ENCODE data around the gene TSC1.

Gene TSC1

GRCh38 chr9:132931178-132931735 is 13.2 kb downstream of the TSC1 start:
- no peak for DNase-seq

GRCh38 chr9:132927704-132928103 is 16.7 kb downstream of the TSC1 start:
- no peak for DNase-seq

GRCh38 chr9:132923346-132923902 is 21.0 kb downstream of the TSC1 start:
- DNase-seq: no peak

- DNase-seq: no peak
Measured at GRCh38 chr9:132919614-132920268, 24.7 kb downstream of the TSC1 start.

GRCh38 chr9:132914924-132915323 is 29.5 kb downstream of the TSC1 start:
- DNase-seq: no peak

GRCh38 chr9:132912131-132912530 is 32.3 kb downstream of the TSC1 start:
- DNase-seq: no peak

- DNase-seq: no peak
Measured at GRCh38 chr9:132910376-132910775, 34.0 kb downstream of the TSC1 start.

- no peak for DNase-seq
Measured at GRCh38 chr9:132909311-132909710, 35.1 kb downstream of the TSC1 start.

- DNase-seq: no peak
Measured at GRCh38 chr9:132908635-132909034, 35.8 kb downstream of the TSC1 start.

GRCh38 chr9:132905726-132906125 is 38.7 kb downstream of the TSC1 start:
- no peak for DNase-seq

- no peak for DNase-seq
Measured at GRCh38 chr9:132903574-132904492, 40.6 kb downstream of the TSC1 start.

GRCh38 chr9:132901858-132902831 is 42.3 kb downstream of the TSC1 start:
- peak; percentile 84 for DNase-seq

GRCh38 chr9:132898051-132898450 is 46.4 kb downstream of the TSC1 start:
- DNase-seq: no peak

- DNase-seq: peak; percentile 14
Measured at GRCh38 chr9:132896906-132897305, 47.5 kb downstream of the TSC1 start.

- DNase-seq: no peak
Measured at GRCh38 chr9:132896264-132896663, 48.2 kb downstream of the TSC1 start.

GRCh38 chr9:132894862-132895835 is 49.3 kb downstream of the TSC1 start:
- no peak for DNase-seq

GRCh38 chr9:132894346-132894745 is 50.1 kb downstream of the TSC1 start:
- DNase-seq: no peak

GRCh38 chr9:132892400-132892799 is 52.0 kb downstream of the TSC1 start:
- DNase-seq: no peak

- no peak for DNase-seq
Measured at GRCh38 chr9:132888151-132888550, 56.3 kb downstream of the TSC1 start.

GRCh38 chr9:132887181-132888120 is 57.0 kb downstream of the TSC1 start:
- DNase-seq: no peak
